ENCODE data around the gene EXOC2. TPM values are rescaled to one million over a fixed set of nuclear protein-coding genes. Genes with fewer than 3 reads are reported as not detected.
A peak's percentile ranks its signal among the peaks of the same experiment; 100 is the strongest.
"Not testable (repeated sequence)": the region's sequence is repeated elsewhere in the genome, so short reads cannot be mapped to it uniquely, and the experiment has no call there.

EXOC2 gene
- total RNA-seq, 2 experiments from 2014 or later: 29.9 to 30.2 TPM

DNA sequence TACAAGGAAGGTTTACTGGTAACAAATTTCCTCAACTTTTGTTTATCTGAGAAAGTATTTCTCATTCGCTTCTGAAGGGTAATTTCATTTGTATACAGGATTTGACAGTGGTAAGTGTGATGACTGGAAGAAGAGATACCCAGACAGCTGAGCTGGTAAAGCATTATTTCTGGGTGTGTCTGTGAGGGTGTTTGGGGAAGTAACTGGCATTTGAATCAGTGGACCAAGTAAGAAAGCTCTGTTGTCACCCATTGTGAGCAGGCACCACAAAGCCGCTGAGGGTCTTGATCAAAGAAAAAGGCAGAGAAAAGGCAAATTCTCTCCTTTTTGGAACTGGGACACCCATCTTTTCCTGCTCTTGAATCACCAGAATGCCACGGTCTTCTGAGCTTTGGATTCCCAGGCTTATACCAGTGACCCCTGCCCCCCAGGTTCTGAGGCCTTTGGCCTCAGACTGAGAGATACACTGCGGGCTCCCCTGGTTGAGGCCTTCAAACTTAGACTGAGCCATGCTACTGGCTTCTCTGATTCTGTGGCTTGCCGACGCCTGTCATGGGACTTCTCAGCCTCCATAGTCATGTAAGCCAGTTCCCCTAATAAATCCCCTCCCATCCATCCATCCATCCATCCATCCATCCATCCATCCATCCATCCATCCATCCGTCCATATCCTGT, 25.5 kb downstream of the EXOC2 start:
- ATAC-seq (no peak), DNase-seq (no peak)
- Mint-ChIP-seq H3K4me1 (ENCODE audit: low read depth) (peaks cover 26% of the 10 kb centered on the region), H3K27me3 (no peaks in the 10 kb centered on the region), H3K4me3 (no peak overlapping the region), H3K9me3 (peaks cover 10% of the 10 kb centered on the region), H3K36me3 (ENCODE audit: low read depth) (peaks cover 26% of the 10 kb centered on the region), H3K27ac (peak overlapping the region; percentile 44)
- ChIA-PET POLR2A (interaction anchor here (0.6 kb wide), 1 partner anchor 319 kb away, joined by 3 read pairs; no protein-coding TSS in a partner anchor), CTCF (no interaction called here)
- intact Hi-C loops (cut with micrococcal nuclease): no loop called here
- no peak for TF ChIP-seq CTCF (IDR thresholded peaks at IDR 0.05)

DNA sequence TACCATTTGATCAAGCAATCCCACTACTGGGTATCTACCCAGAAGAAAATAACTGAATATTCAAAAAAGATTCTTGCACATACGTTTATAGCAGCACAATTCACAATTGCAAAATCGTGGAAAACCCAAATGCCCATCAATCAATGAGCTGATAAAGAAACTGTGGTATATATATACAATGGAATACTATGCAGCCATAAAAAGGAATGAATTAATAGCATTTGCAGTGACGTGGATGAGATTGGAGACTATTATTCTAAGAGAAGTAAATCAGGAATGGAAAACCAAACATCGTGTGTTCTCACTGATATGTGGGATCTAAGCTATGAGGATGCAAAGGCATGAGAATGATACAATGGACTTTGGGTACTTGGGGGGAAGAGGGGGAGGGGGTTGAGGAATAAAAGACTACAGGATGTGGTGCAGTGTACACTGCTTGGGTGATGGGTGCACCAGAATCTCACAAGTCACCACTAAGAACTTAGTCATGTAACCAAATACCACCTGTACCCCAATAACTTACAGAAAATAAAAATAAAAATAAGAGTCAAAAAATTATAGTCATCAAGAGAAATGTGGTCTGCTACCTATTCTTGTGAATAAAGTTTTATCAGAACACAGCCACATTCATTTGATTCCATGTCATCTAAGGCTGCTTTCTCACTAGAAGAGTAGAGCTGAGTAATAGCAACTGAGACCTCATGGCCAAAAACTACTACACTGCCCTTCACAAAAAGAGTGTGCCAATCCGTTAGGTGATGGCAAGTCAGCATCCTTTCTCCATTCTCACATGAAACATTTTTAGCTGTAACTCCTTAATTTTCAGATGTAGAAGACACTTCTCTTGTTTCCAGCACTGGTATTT, 27.3 kb downstream of the EXOC2 start:
- no peak for TF ChIP-seq CTCF (IDR thresholded peaks at IDR 0.05)
- DNase-seq (no peak), ATAC-seq (no peak)
- H3K27me3 Mint-ChIP-seq: no peaks in the 10 kb centered on the region
- intact Hi-C loops (cut with micrococcal nuclease): no loop called here
- no peak overlapping the region for H3K4me3 Mint-ChIP-seq
- H3K4me1 Mint-ChIP-seq (ENCODE audit: low read depth): peaks cover 43% of the 10 kb centered on the region
- H3K9me3 Mint-ChIP-seq: peaks cover 7% of the 10 kb centered on the region
- H3K36me3 Mint-ChIP-seq (ENCODE audit: low read depth): peaks cover 20% of the 10 kb centered on the region
- ChIA-PET CTCF (no interaction called here), POLR2A (interaction anchor here (1.1 kb wide), 1 partner anchor 14 kb away, joined by 3 read pairs; no protein-coding TSS in a partner anchor)
- no peak overlapping the region for H3K27ac Mint-ChIP-seq

- H3K27me3 Mint-ChIP-seq; H3K27ac Mint-ChIP-seq; ATAC-seq; H3K4me3 Mint-ChIP-seq; H3K9me3 Mint-ChIP-seq; DNase-seq; intact Hi-C loops (cut with micrococcal nuclease): not testable (repeated sequence)
- Mint-ChIP-seq H3K4me1 (ENCODE audit: low read depth) (peaks cover 61% of the 10 kb centered on the region), H3K36me3 (ENCODE audit: low read depth) (peaks cover 20% of the 10 kb centered on the region)
- CTCF ChIA-PET: interaction anchor here (0.7 kb wide), 1 partner anchor 215 kb away, joined by 3 read pairs; no protein-coding TSS in a partner anchor
- POLR2A ChIA-PET: interaction anchor here (0.8 kb wide), 1 partner anchor 18 kb away, joined by 3 read pairs; no protein-coding TSS in a partner anchor
These were observed 29.2 kb downstream of the EXOC2 start for GRCh38 chr6:663788-664187.

DNA sequence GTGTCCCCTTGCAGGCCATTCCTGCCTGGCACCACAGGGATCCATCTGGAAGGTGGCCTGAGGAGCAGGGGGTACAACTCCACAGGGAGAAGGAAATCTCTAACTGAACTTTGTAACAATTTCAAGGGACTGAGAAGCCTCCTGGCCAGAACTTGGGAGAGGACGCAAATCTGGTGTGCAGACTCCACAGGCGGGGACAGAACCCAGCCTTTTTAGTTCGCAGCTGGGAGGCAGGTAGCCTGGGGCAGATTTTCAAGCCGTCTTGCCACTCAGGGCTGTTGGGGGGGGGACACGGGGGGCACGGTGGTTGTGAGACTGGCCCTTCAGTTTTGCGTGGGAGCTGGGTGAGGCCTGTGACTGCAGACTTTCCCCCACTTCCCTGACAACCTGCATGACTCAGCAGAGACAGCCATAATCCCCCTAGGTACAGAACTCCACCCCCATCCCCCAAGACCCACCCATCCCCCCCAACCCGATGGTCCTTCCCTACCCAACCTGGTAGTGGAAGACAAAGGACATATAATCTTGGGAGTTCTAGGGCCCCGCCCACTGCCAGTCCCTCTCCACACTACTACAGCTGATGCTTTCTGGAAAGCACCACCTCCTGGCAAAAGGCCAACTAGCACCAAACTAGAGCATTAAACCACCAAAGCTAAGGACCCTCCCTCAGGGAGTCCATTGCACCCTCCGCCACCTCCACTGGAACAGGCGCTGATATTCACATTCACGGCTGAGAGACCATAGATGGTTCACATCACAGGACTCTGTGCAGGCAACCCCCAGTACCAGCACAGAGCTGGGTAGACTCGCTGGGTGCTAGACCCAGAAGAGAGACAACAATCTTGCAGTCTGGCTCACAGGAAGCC, 33.0 kb downstream of the EXOC2 start:
- H3K27me3 Mint-ChIP-seq: no peaks in the 10 kb centered on the region
- ChIA-PET POLR2A (no interaction called here), CTCF (interaction anchor here (0.8 to 2.3 kb wide), 2 partner anchors 34 to 62 kb away, joined by 4 to 5 read pairs; no protein-coding TSS in a partner anchor)
- H3K4me1 Mint-ChIP-seq (ENCODE audit: low read depth): peaks cover 62% of the 10 kb centered on the region
- DNase-seq: peak; percentile 39
- H3K27ac Mint-ChIP-seq: peak overlapping the region; percentile 5
- intact Hi-C loops (cut with micrococcal nuclease): no loop called here
- ATAC-seq: peak; percentile 37
- no peak overlapping the region for H3K4me3 Mint-ChIP-seq
- peaks cover 6% of the 10 kb centered on the region for H3K9me3 Mint-ChIP-seq
- no peak for TF ChIP-seq CTCF (IDR thresholded peaks at IDR 0.05)
- H3K36me3 Mint-ChIP-seq (ENCODE audit: low read depth): peaks cover 24% of the 10 kb centered on the region

DNA sequence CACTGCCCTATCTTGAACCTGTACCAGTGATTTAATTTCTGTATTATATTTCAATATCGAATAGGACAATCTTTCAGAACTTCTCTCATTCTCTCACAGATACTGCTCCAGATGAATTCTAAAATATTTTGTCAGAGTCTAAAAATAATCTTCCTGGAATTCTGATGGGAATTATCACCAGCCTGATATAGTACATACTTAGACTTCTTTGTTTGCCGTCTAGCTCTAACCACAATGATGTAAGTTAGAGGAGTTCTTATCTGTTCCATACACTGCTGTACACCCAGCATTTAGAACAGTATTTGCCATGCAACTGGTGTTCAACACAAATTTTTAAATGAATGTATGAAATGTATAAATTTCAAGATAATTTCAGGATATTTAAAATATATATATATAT, 34.7 kb downstream of the EXOC2 start:
- TF ChIP-seq CTCF (IDR thresholded peaks at IDR 0.05): no peak
- Mint-ChIP-seq H3K4me3 (no peak overlapping the region), H3K27ac (no peak overlapping the region), H3K27me3 (no peaks in the 10 kb centered on the region), H3K36me3 (ENCODE audit: low read depth) (peaks cover 21% of the 10 kb centered on the region), H3K4me1 (ENCODE audit: low read depth) (peaks cover 53% of the 10 kb centered on the region), H3K9me3 (peaks cover 3% of the 10 kb centered on the region)
- ChIA-PET CTCF (interaction anchor here (2.3 kb wide), 1 partner anchor 64 kb away, joined by 5 read pairs; no protein-coding TSS in a partner anchor), POLR2A (no interaction called here)
- ATAC-seq (no peak), DNase-seq (no peak)
- intact Hi-C loops (cut with micrococcal nuclease): no loop called here

Data from activated CD8-positive, alpha-beta T cell treated with anti-CD3 and anti-CD28 coated beads for 36 hours (primary cell).